HG03064 (cell line): ENCODE results near the gene NFIA.
"Not testable (repeated sequence)": the region's sequence is repeated elsewhere in the genome, so short reads cannot be mapped to it uniquely, and the experiment has no call there.

ENCODE experiments used
- ATAC-seq: cut with Tn5 transposase; IDR thresholded peaks from one replicate; pipeline ENCODE4 v1.9.1; 2021; ENCODE audit warnings: low read depth; ENCODE audit not compliant: unreplicated experiment

Gene NFIA

DNA sequence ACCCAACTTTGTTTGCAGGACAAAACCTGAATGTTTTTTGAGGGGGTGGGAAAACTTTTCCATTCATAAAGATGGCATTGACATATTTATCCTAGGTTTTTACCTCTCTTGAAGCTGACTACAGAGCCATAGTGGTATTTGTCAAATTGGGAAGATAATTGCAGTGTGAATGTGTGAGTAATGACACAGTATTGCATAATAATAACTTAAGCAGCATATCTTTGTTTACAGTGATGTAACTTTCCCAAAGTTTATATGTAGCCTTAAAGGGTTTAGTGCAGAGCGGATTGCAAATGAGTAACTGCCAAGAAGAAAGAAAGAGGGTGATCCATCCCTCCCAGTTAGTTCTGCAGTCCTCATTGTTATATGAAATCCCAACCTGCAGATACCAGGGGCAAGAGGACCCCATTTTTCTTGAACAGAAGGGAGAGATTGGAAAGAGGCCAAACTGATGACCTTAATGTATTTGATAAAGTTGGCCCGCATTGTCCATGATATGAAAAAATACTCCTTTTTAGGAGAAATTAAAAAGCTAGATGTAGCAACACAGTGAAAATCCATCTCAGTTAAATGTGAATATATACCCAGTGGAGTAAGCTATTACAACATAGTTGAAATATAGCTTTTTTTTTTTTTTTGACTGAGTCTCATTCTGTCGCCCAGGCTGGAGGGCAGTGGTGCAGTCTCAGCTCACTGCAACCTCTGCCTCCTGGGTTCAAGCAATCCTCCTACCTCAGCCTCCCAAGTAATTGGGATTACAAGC lies 23.7 kb upstream of the NFIA start:
- ATAC-seq, result no peak

GRCh38 chr1:61061601-61062000 lies 20.8 kb upstream of the NFIA start:
- not testable (repeated sequence) for ATAC-seq

DNA sequence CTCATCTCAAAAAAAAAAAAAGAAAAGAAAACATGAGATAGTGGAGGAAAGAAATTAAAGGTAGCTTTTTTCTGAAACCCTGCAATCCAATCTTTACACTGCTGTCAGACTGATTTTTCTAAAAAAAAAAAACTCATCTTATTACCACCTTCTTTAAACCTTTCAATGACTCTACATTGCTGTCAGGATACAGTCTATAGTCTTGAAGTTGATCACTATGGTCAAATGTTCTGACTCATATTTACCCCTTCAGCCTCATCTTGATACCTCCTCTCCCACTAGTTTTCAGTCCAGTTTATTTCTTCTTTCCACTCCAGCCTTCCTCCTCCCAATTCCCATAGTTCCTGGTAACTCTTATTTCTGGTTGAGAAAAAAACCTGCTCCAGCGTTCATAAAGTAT lies 17.7 kb upstream of the NFIA start:
- ATAC-seq, result no peak

DNA sequence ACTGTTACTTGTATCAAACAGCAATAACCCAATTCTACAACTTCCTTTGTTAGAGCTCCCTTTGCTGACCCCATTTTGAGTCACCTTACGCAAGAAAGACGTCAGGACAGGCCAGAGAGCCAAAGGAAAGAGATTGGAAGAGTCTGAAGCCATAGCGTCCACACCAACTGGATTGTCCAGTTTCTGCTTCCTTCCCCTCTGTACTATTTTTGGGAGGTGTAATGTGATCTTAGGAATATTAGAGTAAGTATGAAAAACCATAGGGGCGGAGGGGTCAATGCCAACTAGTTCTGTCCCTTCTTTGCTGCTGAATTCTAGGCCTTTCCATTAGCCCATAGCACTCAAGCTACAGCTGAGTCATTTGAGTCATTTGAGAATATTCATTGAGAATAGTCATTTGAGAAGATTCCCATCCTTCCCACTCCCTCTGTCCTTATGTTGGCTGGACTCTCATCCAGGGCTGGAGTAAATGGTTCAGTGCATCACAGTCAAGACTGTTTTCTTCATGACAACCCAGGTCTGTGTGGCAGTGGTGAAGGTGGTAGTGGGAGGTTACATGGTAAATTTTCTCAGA lies 14.8 kb upstream of the NFIA start:
- ATAC-seq, result no peak

GRCh38 chr1:61070054-61070453 lies 12.3 kb upstream of the NFIA start:
- no peak for ATAC-seq

DNA sequence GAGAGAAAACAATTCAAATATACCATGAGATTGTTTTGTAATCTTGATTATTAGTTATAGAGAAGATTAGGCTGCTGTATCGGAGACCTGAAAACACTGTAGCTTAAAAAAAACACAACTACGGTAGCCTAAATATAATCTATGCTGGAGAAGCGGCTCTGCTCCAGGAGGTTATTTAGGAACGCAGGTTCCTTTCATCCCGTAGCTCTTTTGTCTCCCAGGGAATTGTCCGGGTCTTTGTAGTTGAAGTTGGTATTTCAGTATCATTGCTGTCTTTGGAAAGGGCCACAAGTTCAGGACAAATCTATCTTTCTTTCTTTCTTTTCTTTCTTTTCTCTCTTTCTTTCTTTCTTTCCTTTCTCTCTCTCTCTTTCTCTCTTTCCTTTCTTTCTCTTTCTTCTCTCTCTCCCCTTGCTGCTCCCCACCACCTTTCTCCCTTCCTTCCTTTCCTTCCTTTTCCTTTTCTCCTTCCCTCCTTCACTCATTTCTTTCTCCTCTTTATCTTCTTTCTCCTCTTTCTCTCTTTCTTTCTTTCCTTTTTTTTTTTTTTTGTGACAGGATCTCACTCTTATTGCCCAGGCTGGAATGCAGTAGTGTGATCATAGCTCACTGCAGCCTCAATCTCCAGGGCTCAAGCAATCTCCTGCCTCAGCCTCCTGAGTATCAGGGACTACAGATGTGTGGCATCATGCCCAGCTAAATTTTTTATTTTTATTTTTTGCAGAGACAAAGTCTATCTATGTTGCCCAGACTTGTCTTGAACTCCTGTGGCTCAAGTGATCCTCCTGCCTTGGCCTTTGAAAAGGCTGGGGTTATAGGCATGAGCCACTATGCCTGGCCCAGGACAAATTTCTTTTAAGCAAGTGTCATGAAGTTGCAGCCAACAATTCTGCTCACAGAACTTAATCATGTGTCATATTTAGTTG lies 10.9 kb upstream of the NFIA start:
- ATAC-seq, result no peak

GRCh38 chr1:61073871-61074270 lies 8.5 kb upstream of the NFIA start:
- ATAC-seq, result no peak

- not testable (repeated sequence) for ATAC-seq
Measured at GRCh38 chr1:61075833-61076232, 6.5 kb upstream of the NFIA start.

DNA sequence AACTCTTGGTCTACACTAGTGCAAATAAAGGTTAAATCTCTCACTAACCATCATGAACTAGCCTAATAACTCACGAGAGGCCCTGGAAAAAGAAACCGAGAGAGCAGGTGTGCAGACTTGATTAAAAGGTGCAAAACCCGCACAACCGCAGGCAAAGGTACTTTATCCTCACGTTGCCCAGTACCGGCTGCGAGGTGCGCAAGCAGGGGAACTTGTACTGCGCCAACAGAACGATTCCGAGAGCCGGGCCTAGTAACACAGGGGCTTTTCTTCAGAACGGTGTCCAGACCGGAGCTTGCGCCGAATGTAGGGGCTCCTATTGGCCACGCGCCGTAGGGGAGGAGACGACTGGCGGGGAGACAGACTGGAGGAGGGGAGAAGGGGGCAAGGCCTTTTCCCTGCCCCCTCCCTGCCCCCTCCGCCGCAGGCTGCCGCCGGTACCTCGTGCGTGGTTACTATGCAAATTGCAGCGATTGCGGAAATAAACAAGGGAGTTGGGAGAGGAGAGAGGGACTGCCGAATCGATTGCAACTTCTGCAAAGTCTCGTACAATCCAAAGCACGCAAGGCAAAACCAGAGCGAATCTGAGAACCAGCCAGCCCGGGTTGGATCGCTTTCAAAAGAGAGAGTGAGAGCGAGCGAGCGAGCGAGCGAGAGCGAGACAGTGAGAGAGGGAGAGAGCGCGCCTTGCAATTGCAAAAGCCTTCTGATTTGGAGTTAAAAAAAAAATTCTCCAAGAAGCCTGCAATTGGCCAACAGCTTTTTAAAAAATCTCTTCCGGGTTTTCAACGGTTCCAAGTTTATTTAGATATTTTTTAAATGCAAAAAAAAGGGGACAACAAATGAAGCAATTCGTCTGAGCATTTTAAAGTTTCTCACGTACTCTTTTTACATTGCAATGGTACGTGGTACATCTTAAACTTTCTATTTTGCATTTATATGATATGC lies 5.4 kb upstream of the NFIA start:
- peak; percentile 65 for ATAC-seq

DNA sequence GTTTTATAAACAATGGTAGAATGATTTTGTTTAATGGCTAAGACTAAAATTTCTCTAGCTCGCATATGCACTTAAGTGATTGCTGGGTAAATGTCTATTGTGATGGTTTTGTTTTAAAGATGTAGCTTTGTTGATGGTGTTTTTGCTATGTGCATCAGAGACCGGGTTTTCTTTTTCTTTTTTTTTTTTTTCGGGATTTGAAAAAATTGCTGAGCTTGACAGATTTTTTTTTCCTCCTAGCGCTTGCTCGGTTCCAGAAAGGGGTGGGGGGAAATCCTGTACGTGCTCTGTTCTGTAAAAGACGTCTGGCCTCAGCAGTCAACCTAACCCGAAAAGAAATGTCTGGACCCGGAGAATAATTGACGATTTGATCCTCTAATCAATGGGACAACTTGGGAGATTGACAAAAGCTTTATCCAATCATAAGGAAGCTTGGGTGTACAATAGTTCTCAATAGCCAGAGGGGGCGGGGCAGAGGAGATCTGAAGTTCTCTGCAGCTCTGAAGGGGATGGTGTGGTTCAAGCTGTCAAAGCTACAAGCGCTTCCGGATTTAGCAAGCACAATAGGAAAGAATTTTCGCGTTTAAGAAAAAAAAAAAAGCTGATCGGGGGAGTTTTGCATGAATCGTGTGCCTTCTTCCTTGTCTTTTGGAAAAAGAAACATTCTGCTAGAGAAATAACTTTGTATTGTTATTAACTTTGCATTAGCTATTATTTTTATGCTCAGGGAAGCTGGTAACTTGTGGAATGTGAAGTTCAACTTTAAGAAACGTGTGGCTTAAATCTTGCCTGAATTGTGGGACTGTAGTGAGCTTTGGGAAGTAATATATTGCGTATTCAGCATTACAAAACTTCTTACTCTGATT lies 4.5 kb upstream of the NFIA start:
- peak; percentile 60 for ATAC-seq

DNA sequence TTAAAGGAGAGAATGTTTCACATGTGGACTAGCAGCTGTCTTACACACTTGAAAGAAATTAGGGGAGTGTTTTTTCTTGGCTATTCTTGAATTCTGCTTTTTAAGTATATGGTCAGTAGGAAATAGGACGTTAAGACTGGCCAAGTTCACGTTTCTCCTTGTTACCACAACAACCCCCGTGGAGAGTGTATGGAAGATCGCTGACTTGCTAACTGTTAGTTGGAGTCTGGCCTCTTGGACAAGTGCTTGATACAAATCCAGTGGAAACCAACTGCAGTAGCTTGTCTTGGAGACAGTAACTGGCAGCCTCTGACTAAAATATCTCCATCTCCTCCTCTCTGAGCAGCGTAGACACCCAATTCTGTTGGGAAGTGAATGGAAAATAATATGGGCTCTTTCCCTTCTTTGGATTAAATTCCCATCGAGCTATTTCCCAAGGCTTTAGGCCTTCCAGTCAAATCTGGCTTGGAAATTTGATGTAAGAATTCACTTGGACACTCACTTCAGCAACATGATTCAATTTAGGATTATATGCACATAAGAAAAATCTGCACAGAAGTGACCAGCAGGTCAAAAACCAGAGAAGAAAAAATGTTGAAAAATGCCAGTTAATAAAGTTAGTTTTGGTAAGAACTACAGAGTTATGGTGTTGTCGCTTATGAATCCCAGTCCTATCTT lies 3.6 kb upstream of the NFIA start:
- no peak for ATAC-seq

- ATAC-seq, result no peak
Measured at GRCh38 chr1:61079296-61079897, 3.0 kb upstream of the NFIA start.

GRCh38 chr1:61079898-61080336 lies 2.4 kb upstream of the NFIA start:
- no peak for ATAC-seq

DNA sequence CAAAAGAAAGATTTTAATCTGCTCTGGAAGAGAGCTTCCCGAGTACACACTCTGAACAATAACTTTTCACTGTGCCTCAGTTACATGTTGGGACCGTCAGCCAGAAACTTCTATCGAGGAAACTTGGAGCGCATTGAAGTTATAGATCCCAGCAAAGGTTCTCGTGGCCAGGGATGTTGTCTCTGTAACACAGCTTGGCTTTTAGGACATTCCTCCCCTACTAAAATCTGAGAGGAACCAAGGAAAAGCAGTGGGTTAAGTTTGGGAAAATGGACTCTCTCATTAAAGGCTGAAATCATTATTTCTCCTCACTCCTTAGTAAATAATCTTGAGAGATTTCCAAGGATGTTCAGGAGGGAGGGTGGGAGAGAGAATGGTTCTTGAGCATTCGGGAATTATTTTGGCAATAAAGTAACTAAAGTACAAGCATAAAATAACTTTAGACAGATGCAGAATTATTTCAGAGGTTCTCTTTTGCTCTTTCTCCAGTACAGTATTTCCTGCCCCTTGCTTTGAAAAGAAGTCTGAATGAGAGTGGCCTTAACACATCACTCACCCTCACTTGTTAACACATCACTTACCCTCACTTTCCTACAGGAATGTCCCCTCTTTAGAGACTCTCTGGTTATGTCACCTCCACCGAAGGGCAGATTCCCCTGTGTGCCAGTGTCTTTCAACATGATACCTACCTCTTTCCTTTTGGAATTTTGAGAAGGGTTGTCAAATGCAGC lies 1.8 kb upstream of the NFIA start:
- ATAC-seq, result no peak

DNA sequence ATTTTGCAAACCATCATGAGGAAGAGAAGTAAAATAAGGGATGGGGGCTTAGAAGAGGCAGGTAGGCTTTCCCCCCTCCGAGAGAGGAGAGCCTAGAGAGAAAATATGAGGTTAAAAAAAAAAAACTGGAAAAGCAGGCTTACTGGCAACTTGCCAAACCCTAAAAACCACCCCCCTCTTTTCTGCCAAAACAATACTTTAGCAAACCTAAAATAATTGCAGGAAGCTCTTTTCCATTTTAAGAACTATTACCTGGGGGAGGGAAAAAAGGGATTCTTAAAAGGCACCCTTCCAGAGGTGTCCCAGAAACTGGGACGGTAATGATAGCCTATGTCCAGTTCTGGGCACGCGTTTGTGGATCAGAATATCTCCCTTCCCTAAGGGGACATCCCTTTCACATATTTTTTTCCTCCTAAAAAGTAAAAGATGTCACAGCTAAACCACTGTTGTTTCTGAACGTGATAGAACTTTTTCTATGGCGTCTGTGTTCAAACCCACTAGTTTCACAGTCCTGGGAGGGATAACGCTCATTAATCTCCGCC lies 1.1 kb upstream of the NFIA start:
- no peak for ATAC-seq

- no peak for ATAC-seq
Measured at GRCh38 chr1:61081686-61082310, 563 bp upstream of the NFIA start.
